Measurements from ENCODE around the gene LAP3.
"Not testable (repeated sequence)": the region's sequence is repeated elsewhere in the genome, so short reads cannot be mapped to it uniquely, and the experiment has no call there.

LAP3 gene

DNA sequence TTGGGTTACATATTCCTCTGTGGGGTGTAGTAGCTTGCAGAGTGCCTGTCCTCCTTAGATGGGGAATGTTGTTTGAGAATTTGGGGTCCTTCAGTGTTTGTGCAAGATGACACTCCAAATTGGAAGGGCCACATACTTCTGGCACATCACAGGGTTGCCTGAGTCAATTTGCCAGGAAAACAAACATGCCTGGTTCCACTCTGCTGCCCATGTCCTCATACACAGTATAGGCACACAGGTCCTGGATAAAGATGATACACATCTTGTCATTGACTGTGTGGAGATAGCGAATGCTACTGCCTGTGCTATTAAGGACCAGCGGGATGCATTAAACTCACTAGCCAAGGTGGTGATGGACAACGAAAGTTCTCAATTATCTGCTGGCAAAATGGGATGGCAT lies 11.2 kb upstream of the LAP3 start:
- no peak for DNase-seq

DNA sequence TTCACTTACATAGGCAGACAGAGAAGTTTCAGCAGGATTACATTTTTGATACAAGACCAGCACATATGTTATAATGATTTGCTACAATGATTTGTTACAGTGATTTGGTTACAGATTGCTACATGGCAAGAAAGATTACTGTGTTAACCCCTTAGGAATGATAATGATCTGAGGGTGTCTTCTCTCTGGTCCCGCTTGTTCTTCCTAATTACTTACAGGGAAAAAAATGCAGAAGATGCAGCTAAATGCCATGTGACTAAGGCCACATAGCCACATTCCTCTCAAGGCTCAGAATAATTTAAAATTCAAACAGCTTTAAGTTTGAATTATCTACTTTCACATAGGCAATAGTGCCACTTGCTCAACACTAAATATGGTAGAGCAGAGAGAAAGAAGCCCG lies 9.7 kb upstream of the LAP3 start:
- DNase-seq, result no peak

DNA sequence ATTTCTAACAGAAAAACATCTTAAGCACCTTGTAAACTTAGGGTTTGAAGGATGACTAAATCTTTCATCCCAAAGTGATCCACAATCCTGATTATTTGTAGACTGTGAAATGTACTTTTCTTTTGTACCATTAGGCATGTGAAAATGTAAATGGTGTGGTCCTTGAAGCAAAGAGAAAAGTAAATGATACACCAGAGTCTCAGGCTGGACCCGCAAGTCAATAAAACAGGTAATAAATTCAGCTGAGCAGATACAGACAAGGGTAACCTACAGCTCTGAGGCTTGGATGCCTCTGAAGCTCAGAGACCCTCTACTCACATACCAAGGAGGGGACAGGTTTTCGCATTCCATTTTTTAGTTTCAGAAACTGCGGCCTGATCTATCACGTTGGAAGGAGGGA lies 2.8 kb upstream of the LAP3 start:
- no peak for DNase-seq

DNA sequence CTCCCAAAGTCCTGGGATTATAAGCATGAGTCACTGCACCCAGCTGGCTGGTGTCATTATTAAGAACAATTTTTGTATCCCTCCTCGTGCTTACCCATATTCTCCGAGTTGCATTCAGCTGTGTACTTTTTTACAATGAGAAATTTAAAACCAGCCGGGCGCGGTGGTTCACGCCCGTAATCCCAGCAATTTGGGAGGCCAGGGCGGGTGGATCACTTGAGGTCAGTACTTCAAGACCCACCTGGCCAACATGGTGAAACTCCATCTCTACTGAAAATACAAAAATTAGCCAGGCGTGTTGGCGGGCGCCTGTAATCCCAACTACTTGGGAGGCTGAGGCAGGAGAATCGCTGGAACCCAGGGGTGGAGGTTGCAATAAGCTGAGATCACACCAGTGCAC lies 1.8 kb upstream of the LAP3 start:
- DNase-seq, result not testable (repeated sequence)

DNA sequence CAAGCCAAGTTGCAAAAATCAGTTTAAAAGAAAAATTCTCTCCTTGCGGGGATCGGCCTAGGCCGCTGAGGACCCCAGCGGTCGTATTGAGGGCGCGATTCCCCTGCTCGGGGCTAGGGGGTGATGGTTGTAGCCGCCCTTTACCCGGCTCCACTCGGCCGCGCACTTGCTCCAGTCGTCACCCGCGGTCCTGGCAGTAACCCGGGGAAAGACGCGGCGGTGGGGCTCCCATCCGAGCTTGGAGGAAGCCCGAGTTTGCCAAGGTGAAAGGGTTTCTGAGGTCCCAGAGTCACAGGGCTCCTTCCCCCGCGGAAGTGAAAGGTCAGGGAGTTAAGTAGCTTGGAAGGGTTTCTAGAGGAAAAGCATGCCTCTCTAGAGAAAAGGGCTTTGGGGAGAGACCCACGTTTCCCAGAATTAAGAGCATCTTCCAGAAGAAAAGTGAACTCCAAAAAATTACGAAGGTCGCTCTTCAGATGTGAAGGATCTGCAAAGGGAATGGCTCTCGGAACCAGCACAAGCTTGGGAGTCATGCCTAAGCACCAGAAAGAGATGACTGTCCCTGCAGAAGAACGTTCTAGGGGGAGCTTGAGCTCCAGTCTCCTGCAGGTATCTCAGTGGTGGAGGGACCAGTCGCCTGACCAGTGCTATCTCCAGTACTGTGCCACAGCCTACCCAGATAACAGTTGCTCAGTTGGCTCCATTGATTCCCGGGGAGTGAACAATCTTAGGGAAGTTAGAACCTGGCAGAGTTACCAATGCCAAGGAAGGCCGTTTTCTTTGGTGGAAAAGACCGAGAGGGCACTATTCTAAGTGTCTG lies 875 bp downstream of the LAP3 start:
- DNase-seq, result peak; percentile 9

DNA sequence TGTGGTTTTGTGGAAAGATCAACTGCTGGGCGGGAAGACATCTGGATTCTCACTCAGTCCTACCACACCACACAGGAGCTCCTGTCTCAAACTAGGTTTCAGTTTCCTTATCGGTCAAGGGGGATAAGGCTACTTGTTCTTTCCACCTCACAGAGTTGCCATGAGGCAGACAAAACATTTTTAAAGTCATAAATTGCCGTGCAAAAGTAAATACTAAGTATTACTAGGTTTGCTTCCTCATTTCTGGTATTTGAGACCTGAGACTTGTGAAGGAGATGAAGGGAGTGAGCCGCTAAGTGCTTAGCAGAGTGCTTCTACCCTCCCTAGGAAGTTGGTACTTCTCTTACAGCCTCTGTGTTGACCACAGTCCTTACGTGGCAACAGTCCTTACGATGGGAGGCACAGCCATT lies 1.5 kb downstream of the LAP3 start:
- no peak for DNase-seq

DNA sequence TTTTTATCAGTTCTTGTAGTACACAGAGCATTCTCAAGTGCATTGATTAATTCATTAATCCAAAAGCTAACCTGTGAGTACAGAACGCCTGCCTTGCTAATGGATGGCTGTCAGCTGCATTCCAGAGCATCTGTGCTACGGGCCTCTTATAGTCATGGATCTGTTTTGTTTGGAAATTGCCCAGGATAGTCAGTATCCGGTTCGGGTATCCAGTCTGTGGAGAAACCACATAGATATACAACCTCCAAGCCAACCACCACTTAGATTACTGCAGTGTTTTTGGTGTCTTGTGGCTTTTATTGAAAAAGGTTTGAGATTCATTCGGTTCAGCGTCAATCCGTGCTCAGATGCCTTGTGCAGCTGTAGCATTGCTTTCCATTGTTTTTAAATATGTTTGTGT lies 4.0 kb downstream of the LAP3 start:
- peak; percentile 33 for DNase-seq

DNA sequence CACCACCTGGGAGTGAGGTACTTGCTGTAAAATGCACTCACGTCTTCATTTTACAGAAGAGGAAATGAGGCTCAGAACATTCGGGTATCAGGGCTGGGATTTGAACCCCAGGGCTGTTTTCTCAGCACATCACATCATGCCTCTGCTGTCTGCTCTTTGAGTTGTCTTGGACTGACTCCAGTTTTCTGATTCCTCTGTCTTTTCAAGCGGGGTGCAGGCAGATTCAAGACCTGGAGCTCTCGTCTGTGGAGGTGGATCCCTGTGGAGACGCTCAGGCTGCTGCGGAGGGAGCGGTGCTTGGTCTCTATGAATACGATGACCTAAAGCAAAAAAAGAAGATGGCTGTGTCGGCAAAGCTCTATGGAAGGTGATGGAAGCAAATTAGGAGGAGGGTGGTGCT lies 6.3 kb downstream of the LAP3 start:
- no peak for DNase-seq

DNA sequence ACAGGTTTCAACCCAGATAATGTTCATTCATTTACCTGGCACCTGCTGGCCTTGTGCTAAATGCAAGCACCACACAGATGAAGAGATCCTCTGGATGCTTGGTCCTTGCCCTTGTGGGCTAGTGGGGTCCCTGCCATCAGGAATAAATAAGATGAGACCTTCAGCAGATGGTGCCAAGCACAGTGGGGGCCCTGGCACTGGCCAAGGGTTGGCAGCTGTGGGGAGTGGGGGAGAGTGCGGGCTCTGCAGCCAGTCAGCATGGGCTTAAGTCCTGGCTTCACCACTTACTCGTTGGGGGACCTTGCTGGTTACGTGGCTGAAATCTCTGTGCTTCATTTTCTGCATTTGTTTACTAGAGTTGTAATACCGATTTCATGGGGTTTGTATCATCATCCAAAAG lies 6.9 kb downstream of the LAP3 start:
- no peak for DNase-seq

DNA sequence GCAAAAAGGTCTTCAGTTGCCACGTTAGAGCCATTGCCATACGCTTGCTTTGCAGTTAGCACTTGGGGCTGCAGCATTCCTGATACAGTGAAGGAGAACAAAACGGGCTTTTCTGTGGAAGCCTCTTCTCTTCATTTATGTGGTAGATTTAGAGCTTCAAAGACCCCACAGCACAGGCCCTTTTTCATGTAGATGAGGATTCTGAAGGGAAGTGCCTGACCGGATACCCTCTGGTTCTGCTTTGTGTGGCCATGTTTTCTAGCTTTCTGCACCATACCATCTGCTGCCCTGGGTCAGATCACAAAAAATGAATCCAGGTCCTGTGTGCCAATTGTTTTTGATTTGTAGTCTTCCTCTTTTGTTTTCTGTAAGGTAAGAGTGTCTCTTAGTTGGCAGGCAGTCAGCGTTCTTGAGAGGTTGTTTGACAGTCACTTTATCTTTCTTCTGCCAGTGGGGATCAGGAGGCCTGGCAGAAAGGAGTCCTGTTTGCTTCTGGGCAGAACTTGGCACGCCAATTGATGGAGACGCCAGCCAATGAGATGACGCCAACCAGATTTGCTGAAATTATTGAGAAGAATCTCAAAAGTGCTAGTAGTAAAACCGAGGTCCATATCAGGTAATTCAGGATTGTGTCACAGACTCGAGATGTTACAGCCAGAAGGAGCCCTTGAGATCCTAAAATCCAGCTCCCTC lies 7.7 kb downstream of the LAP3 start:
- DNase-seq, result no peak

DNA sequence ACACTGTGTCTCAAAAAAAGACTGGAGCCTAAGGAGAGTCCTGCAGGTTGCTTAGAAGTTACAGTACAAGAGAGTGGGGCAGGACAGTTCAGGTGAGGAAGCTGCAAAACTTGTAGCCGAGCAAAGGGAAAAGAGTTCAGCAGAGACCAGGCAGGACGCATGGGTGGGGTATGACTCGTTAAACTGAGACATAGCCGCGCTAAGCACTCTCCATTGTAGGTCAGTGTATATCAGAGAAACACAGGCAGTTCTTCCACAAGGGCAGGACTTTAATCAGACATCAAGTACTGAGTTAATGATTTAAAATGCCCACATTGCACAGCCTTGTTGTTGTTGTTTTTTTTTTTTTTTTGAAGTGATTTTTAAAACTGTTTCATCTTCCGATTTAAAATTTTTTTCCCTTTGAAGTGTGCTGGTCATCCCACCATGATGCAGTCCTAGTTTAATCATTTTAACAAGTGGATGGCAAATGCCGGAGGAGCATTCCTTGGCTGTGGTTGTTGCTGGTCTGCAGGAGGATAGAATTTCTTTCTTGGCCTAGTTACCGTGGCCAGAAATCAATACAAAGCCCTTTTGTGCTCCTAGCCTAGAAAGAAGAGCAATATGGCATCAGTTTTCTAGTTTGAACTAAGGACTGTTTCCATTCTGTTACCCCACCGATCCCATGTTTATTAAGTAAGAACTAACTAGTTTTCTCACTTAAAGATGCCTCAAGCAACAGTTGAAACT lies 10.3 kb downstream of the LAP3 start:
- DNase-seq, result no peak

DNA sequence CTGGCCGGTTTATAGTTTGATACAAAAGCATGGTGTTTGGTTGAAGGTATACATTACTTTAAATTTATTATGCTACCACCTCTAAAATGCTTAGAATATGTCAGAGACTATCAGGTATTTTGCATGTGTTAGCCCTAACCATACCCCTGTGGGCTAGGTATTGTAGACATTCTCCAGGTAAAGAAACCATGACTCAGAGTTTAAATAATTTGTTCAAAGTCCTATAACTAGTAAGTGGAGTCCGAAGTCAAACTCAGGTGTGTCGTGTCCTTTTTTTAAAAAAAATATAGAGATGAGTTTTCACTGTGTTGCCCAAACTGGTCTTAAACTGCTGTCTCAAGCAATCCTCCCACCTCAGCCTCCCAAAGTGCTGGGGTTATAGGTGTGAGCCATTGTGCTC lies 12.4 kb downstream of the LAP3 start:
- no peak for DNase-seq

DNA sequence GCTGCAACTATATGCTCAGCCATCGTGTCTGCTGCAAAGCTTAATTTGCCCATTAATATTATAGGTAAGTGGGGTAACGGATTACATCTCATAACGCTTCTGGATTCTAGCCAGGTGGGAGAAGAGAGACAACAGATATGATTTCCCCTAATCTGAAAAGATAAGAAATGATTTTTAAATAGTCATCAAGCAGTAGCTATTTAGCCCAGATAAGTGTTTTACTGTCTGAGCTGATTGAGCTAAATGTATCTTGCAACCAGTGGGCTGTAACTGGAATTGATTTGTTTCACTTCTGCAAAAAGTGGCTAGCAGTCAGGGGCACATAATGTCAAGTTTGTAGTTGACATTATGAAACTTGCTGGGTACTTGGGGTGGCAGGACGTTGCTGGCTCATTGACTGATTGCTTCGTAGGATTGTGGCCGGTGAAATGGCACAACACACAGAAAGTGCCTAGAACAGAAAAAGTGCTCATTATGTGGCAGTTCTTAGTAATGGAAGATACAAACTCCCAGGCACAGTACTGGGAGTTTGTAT lies 18.5 kb downstream of the LAP3 start:
- no peak for DNase-seq

DNA sequence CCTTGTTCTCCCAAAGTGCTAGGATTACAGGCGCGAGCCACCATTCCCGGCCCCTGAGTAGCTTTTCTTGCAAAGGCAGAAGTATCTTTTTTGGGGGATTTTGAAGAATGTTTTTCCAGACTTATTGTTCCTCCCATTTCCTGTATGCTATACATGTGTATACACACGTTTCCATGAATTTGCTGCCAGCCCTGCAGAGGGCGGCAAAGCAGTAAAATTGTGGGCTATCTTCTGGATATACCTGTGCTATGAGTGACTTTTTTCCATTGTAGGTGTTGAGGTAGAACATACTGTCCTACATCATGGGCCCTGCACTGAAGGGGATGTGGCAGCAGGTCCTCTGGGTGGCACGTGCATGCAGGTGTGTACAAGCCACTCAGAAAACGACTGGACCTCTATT lies 20.5 kb downstream of the LAP3 start:
- DNase-seq, result no peak

DNA sequence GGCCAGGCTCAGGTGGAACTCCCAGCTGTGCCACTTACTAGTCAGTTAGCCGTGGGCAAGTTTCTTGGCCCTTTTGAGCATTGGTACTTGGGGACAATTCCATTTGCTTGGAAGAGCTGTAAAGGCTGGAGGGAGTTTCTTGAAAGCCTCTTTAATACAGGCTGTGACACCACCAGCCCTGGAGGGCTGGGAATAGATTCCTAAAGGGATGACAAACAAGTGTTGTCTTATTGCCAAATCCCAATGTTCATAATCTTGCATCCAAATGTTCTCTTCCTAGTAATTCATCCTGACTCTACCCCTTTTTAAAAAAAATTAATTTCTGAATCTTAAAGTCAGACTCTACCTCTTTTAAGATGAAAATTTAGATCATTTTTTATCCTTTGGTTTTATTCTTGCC lies 22.8 kb downstream of the LAP3 start:
- DNase-seq, result no peak

DNA sequence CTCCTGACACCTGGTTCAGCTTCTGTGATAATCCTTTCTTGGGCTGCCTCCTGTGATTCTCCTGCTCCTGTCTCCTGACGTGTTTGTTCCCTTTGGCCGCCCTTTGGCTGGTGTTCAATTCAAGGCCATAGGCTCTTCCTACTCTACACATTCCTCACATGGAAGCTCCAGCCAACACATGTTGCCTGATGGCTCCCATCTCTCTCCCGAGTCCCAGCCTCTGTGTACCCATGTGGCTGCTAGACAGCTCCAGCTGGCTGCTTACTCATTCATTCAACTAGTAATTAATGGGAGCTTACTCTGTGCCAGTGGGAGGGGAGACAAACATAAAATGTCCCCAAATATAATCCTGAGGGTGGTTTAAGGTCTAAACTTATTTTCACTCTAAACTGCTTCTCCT lies 28.2 kb downstream of the LAP3 start:
- no peak for DNase-seq

DNA sequence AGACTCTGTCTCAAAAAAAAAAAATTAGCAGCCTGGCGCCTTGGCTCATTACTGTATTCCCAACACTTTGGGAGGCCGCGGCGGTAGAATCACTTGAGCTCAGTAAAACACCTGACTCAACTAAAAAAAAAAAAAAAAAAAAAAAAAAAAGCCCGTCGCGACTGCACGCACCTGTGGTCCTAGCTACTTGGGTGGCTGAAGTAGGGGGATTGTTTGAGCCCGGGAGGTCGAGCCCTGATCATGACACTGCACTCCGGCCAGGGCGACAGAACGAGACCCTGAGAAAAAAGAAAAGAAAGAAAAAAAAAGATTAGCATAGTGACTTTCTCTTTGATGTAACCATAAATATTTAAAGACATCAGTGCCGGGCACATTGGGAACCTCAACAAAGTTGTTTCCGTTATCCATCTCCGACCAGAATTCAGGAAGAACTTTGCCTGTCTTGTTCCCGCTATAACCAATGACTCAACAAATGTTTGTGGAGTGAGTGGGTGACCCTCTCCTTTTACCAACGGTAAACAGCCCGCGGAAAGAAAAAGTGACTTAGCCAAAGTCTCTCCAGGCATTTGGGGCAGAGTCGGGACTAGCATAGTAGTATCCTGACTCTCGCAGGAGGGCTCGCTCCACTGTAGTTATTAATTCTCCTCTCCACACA lies 36.9 kb downstream of the LAP3 start:
- peak; percentile 82 for DNase-seq

DNA sequence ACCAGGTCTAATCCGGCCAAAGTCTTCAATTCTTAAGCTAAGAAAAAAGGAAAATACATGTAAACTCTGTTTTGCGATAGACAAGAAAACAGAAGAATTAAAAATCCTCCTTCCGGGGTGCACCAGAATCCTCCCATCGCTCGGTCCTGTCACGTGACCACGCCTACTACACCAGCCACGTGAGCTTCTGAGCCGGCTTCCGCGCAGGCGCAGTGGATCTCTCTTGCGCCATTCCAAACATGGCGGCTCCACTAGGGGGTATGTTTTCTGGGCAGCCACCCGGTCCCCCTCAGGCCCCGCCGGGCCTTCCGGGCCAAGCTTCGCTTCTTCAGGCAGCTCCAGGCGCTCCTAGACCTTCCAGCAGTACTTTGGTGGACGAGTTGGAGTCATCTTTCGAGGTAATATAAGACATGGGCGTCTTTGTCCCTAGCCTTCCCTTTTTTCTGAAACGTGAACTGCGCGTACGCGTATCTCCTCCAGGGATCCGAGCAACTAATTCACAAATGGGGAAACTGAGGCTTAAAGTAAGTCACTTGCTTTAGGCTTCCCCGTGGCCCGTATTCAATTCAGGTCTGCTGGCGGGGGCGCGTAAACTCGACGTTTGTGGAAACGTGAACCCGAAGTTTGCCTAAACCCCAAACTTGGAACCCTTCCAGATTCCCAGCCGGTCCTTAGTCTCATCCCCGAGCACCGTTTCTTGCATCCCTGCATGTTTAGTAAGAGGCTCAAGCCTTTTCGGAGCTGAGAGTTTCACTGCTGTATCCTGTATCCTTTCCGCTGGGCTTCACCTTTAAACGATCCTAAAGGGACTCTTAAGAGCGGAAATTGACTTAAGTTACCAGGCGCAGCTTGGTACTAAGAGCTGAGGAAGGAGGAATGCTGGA lies 37.7 kb downstream of the LAP3 start, which contains the start of gene MED28:
Gene MED28, plus strand, starts transcription at position 226 of the 884 bp plus-strand sequence. Its CDS starts 14 bp downstream, at position 240.
- peak; percentile 89 for DNase-seq

DNA sequence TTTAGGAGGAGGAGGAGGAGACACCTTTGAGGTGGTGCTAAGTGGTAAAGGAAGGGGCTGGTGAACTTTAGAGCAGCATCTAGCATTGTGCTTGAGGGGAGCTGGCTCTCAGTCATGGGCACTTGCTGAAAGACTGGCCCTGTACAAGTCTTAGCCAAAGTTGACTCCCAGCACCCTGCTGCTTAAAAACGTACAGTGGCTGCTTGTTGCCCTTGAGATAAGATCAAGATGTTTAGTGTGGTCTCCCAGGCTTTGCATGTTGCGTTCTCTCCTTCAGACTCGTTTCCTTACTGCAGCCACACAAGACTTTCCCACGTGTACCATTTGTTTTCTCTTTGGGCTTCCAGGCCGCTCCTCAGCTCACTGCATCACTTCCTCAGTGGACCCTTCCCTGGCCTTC lies 39.3 kb downstream of the LAP3 start:
- DNase-seq, result no peak

DNA sequence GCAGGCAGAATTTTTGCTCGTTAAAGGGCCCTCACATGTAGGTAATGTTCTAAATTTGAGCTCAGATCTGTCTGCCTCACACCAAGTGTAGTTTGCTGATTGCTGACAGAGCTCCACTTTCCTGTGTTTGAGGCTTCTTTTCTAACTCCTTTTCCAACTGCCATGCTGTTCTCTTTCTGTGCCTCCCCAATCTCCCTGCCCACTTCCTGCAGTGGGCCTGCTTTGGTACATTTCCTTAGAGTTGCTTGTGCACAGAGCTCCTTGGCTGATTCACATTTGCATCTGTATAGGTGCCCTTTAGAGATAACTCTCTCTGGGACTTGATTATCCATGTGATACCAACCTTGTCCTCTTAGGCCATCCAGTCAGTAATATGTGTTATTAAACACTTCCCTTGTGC lies 41.9 kb downstream of the LAP3 start:
- DNase-seq, result no peak

DNA sequence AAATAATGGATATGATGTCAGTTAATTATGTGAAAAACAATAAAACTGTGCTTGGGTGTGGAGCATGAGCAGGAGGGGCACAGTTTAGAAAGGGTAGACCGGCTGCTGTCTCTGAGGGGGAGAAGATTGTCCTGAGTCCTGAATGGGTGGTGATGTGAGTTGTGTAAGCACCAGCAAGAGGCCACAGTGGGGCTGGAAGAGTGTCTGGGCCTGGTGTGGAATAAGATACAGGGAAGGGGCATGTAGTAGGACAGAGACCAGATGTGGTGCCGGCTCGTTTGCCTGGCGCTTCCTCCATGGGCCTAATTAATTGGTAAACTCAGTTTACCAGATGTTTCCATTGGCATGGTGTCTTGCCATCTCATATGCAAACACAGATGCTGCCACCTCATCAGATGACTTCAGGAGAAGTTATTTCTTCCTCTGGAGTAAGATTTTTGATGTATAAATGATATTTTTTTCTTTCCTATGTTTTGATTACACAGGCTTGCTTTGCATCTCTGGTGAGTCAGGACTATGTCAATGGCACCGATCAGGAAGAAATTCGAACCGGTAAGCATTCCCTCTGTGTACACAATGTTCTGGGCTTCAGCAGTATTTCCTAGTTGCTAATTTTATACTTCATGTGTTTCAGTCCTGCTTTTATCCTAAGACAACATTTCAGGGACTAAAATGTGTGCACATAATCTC lies 42.6 kb downstream of the LAP3 start:
- DNase-seq, result no peak
